Measurements from ENCODE around the gene TSPAN9.

The TSPAN9 gene

DNA sequence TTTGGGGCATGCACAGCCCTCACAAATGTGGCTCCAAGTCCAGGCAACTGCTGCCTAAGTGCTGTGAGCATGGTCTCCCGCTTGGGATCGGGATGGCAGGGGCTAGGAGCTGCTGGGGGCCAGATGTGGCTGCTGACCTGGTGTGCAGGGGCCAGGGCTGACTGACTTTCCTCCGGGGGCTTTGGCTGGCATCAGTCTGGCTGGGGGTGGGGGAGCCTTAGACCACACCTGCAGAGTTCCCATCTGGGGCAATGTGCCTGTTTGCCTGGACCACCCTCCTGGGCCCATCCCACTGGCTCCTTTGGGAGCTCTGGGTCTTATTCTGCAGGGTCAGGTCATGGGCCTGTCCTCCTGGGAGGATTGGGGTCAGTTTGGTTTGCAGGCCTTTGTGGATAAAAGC lies 90.5 kb downstream of the TSPAN9 start:
- no peak for DNase-seq

DNA sequence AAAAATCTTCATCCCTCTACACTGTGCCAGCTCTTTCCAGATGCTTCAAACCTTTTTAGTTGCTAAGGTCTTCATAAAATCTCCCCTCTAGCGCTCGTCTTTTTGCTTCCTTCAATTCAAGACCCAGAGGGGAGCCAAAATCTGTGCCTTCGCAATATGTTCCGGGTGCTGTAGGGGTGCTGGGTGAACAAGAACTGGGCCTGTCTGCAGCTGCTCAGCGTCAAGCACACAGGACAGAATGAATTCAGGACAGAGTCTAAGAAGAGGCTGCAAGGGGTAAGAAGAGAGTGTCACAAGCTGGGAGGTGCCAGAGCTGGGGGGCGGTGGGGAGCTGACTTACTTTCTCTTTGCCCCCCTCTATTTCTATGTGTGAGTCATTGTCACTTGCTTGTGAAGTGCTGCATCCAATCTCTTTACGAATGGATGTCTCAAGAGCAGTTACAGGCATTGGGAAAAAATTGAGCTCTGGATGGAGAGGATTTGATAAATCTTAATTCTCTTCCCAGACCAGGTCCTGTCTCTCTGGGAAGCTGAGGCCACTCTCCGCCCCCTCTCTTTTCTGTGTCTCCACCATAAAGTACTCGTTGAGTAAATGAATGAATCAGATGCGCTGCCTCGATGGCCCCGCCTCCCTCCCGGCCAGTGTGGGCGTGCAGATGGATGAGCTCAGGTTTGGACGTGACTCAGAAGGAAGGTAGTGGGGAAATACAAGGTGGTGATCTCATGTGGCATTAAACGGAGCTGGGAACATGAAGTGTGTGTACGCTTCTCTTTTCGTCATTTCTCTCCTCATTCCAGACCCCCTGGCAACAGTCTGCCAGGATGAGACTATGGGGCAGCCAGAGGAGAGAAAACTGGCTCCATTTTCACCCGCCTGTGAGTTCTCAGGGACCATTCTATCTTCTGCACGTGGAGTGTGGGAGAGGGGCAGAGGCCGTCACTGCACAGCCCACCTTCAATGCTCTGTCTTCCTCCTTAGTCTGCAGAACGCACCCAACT lies 91.3 kb downstream of the TSPAN9 start:
- DNase-seq = no peak

DNA sequence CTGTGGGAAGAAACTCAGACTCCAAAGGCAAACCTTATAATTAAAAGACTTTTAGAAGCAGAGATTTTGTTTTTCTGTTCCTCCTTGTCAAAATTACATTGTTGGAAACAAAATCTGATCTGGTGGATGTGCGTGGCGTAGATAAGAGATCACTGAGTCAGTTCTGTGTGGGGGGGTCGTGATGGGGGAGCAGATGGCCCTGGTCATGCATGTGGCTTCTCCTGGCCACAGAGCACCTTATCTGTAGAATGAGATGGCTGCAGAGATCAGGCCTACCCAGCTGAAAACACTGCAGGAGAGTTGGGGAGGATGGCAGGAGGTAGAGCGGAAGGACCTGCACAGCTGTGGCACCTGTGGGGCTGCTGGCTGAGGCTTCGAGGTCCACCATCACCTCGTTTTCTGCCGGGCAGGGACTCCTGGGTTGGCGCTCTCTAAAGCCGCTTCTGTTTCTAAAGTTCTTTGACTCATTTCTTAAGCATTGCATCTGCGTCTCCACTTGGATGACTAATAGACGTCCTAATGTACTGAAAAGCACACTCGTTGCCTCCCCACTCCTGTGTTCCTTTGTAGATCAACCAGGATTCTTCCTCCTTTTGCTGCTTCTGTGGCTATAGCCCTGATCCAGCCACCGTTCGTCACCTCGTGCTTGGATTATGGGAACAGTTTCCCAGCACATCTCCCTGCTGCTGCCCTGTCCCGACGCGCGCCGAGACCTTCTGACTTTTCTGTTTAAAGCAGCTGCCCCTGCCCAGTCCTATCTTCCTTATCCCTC lies 93.4 kb downstream of the TSPAN9 start:
- DNase-seq = no peak

DNA sequence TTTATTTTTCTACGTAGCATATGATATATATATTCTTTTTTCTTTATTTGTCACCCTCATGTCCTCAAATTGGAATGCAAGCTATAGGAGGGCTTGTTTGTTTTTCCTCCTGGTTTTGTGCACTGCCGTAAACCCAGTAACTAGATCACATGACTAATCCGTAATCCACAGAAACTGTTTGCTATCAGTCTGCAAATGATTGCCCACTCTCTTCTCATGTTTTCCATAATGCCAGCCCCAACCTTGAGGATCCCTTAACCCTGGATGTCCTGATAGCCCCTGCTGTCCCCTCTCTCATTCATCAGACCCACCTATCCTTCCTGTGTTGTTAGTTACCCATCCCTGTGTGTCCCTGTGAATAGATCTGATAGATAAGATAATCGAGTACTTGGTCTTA lies 94.0 kb downstream of the TSPAN9 start:
- DNase-seq = no peak

DNA sequence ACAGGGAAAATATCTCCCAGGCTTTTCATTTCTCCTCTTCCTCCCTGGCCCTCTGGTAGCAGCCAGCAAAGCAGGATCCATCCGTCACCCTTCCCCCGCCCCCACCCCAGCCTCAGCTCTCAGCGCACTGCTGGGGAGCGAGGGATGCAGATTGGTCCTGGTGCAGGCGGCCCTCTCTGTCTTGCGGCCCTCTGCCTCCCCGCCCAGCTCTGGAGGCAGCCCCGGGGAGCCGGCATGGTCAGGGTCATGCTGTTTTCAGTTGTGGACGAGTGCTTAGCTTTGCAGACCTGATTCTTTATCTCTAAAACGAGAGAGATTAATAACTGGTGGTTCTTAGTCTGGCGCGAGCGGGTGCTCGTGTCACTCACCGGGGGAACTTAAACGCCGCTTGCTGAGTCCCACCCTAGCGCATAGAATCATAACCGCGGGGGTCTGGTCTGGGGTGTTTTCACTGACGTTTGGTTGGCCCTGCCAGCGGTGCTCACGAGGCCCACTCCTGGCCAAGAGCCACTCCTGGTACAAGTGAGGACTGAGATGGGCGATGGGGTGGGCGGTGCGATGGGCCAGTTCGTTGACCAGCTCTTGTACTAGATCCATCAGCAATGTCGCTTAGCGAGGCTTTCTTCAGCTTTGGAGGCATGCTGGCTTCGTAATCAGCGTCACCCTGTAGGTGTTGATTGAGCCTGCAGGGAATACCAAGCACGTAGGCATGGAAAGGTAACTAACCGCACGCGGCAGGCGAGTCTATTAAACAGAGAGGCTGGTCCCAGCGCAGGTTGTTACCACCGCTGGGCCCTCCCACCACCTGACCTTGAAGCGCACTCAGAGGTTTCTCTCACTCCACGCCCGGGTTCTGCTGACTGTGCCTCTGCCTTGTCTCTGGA lies 95.2 kb downstream of the TSPAN9 start:
- no peak for DNase-seq

DNA sequence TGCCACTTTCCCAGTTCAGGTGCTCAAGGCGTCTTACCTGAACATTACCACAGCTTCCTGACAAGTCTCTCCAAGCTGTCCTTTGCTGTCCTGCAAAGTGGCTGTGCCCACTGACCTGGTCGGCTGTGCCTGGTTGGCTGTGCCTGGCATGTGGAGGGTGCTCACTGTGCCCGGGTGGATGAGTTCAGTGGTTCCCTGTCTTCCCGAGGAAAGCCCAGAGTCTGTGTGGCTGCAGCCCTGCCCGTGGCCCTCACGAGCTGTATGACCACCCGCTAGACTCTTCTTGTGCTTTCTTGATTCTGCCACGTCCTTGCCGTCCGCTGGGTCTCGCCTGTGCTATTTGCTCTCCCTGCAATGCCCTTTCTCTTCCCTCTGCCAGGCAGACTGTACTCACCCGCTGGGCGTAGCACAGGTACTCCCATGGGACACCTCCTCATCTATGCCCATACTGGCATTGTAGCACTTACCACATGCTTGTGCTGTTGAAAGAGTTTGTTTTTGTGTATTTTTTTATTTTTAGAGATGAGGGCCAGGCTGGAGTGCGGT lies 95.9 kb downstream of the TSPAN9 start:
- DNase-seq = no peak

DNA sequence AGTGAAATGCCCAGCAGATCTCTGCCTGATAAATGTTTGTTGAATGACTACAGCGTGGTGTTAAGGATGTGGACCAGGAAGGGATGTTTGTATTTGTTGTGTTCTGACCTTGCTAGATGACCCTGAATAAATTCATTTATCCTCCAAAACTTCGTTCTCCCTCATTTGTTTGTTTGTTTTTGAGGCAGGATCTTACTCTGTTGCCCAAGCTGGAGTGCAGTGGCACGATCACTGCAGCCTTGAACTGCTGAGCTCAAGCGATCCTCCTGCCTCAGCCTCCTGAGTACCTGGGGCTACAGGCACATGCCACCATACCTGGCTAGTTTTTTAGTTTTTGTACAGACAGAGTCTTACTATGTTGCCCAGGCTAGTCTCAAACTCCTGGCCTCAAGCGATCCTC lies 96.7 kb downstream of the TSPAN9 start:
- no peak for DNase-seq

DNA sequence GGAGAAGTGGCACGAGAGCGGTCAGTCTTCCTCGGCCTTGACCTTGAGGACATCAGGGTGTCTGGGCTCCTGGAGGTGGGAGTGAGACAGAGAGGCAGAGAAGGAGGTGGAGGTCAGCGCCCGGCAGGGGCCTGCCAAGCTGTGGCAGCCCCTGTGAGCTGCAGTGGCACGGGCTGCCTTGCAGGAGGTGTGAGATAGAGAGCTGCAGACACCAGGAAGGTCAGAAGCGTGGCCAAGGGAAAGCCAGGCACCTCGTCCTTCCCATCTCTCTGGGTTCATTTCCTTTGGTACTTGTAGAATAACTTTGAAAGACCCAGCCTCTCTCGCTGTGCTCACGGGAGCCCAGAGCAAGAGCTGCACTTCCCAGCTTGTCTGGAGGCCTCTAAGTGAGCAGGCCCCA lies 98.1 kb downstream of the TSPAN9 start:
- no peak for DNase-seq

DNA sequence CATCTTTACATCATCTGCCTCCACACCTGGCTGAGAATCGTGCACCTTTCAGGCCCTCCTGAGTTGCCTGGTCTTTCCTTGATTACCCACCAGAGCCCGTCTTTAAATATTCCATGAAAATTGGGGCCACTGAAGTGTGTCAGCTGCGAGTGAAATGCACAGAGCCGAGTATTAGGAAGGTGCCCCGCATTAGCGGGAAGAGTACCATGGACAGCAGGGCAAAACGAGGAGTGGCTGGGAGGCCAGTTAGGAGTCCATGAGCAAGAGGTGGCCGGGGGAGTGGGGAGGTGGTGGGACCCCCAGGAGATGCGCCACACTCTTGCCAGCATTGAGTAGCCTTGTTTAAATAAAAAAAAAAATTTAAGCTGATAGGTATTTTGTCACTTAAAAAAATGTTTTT lies 99.6 kb downstream of the TSPAN9 start:
- DNase-seq = no peak

DNA sequence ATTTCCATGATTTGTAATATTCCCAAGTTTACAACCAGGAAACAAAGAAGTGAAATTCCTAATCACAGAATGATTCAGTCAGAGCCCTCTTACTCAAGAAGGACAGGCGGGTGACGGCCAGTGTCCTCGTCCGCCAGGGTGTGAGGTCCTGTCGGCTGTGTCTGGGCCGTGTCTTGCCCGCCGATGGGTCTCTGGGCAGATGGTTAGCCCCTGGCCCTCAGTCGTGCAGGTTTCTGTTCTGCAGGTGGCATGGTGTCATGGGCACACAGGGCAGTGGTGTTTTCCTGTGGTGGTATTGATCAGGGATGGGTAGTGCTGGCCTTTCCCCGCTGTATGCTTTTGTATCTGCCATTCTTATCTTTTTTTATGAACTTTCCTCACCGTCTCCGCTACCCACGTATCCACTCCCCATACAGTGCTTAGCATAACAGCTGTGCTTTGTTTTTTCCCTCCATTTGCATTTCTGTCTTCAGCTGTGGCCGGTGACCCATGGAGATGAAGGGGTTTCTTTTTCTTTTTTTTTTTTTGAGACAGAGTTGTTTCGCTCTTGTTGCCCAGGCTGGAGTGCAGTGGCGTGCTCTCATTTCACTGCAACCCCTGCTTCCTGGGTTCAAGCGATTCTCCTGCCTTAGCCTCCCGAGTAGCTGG lies 100.7 kb downstream of the TSPAN9 start:
- DNase-seq = no peak

DNA sequence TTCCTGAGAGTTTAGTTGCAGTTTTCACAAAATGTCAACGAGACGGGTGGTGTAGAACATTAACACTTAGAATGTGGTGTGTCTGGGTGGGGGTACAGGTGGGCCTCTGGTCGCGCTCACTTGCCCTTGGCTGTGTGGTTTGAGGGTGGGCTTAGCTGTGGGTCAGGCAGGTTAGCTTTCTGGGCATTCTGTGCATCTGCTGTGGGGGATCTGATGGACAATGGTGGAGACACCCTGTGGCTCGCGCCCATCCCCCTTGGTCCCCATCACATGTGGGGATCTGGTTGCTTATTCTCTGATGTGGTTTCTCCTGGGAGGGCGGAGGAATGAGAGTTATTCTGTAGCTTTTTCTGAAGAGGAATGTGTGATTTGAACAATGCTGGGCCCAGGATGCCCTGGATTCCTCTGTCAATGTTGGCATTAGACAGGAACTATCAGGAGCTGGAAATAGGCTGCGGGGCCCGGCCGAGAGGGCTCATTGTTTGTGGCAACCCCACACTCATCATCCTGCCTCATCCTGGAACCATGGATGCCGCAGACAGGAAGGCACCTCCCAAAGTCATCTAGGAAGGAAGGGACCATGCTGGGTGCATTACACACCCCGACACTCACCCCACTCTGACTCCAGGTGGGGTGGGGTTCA lies 101.6 kb downstream of the TSPAN9 start:
- no peak for DNase-seq

DNA sequence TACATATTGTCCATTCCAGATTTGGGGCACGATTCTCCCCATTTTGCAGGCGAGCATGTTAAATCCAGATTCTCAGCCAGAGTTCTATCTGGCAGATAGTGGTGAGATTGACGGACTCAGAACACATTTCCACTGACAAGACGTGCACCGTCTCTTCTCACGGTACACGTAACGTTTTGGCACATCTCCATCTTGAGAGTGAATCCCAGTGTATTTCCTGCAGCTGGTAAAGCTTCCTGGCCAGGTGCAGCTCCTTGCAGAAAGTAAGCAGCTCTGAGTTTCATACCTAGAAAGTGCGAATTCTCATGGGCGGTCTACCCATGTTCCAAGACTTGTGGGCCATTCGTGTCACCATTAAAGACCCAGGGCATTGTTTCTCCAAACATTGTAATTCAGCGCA lies 102.6 kb downstream of the TSPAN9 start:
- DNase-seq = no peak

DNA sequence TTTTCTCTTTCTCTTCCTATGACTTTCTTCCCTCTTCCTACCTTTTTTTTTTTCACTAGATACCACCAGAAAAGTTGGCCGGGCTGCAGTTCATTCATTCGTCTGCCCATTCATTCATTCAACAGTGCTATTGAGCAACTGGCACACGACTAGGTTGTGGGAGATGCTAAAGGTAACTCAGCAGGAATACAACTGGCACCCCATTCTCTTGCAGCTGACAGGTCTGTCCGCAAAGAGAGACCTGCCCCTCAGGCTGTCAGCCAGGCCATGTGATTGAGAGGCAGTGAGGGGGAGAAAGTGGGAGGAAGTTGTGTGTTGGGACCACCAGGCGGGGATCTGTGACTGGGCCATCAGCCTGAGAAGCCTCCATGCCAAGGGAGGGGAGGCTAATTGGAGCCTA lies 105.2 kb downstream of the TSPAN9 start:
- no peak for DNase-seq

DNA sequence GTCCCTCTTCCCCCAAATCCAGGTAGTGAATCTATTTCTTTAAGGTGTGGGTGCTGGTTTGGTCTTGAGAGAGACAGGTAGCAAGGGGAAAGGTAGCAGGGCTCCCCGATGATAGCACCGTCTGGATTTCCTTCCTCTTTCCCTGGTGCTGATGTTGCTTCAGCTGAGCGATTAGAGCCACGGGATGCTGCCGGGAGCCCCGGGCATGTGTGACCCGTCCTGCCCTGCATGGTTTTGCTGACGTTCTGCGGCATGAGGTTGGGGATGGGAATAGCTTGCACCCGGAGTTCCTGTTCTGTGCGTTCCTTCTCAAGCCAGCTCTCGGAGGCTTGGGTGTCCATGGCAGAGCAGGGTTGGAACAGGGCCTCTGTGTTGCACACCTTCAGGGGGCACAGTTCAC lies 107.3 kb downstream of the TSPAN9 start:
- no peak for DNase-seq

DNA sequence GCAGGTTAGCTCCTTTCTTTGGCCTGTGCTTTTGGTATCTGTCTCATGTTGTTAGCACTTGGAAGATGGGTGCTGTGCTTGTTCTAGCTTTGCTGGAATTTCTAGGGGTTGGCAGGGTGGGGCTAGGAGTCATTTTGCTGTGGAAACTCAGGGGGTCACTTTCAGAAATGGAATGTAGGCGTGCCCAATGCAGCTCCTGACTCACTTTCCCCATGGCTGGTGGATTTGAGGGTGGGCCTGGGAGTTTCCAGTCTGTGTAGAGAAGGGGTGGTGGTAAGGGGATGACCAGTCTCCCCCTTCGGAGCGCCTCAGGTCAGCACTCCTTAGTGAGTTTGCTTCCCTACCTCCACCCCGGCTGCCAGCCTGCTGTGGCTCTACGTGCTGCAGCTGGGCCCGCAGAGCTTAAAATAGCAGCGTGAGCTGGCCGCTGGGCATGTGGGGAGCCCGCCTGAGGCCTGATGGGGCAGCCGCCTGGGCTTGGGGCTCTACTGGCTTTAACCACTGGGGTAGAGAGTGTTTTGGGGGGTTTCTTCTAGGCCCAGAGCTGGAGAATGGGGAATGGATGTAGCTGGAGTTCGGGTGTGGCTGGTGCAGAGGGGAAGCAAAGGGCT lies 108.2 kb downstream of the TSPAN9 start:
- no peak for DNase-seq

DNA sequence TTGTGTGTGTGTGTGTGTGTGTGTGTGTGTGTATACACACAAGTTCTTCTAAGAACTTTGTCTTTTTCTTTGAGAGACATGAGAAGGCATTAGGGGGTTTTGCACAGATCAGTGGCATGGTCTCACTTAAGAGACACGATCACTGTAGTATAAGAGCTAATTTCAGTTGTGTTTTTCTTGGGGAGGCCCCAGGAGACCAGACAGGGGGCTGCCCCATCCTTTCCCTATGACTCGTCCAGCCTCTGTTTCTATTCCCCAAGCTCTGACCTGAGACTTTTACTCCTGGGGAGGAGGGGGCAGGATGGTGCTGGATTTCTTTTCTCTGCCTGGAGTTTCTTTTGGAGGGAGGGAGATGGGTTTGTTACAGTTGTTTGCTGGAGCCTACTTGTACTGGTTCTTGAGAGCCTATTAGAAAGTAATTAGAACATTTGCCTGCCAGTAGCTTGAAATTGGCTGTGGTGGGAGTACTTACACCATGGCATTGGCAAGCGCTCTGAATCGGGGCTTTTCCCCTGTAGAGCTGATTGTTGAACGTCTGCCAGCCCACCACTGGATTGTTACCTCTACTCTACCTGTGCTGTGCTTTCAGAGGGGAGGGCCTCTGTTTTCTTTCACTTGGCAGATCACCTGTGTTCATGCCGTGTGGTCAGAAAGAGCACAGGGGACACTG lies 109.5 kb downstream of the TSPAN9 start:
- DNase-seq = no peak

DNA sequence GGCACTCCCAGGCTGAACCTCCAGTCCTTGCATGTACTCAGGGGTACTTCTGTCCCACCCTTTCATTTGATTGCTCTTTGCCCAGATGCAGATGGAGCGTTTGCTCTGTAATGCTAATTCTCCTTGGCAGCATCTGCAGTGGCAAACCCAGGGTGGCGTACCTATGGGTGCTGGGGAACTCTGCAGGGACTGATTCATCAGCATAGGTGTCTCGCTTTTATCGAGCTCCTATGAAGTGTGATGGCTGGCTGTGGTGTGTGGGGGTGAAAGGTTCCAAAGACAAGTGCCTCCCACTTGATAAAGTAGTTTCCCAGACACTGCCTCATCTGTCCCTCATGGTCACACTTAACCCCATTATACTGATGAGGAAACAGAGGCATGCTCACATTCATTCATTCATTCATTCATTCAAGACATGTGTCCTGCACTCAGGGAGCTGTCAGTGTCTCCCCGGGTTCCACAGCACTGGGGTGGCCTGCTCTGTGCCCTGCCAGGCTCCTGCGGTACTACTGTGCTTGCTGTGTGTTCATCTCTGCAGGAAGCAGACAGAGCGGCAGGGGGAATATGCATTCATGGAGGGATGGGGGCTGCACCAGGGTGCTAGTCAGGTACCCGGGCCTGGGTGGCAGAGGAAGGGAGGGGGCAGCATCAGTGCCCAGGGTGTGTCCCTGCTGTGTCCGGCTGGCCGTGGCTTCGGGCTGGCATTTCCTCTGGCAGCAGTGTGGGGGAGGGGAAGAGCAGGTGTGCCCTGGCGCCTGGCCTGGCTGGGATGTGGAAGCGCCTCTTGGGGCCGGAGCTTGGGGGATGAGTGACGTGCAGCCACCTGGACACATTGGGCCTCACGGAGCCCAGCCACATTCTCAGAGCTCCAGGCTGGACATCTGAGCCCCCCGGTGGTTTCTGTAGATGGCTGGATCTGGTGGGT lies 110.9 kb downstream of the TSPAN9 start:
- DNase-seq = no peak

DNA sequence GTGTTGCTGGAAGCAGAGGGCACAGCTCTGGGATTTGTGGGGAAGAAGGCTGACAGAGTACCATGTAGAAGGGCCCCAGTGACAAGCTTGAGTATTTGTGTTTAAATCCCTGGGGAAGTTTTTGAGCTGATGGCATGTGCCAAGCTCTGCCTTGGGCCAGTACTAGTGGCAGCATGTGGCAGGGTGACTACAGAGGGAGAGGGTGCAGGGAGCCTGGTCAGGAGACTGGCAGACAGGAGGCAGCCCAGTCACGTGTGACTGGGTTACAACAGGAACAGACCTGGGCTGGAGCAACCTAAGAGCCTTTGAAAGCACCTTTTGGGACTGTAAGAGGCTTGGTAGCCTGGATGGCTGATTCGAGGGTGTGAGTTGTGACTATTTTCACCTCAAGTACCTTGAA lies 112.1 kb downstream of the TSPAN9 start:
- DNase-seq = no peak

DNA sequence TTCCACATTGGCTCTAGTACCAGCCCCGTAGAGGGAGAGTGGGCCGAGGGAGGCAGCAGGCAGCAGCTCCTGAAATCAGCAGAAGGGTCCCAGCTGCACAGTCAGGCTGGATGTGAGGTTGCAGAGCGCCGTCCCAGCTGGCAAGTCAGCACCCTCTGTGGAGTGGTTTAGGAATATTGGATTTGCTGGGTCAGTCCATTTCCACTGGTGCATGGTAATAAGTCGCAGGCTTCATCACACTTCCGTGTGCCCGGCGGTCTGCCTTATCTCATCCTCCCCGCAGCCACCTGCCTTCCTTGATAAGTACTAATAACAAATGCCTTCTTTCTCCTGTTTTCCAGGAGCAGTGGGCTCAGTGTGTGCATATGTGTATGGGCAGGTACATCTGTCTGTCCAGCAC lies 112.9 kb downstream of the TSPAN9 start:
- DNase-seq = no peak

DNA sequence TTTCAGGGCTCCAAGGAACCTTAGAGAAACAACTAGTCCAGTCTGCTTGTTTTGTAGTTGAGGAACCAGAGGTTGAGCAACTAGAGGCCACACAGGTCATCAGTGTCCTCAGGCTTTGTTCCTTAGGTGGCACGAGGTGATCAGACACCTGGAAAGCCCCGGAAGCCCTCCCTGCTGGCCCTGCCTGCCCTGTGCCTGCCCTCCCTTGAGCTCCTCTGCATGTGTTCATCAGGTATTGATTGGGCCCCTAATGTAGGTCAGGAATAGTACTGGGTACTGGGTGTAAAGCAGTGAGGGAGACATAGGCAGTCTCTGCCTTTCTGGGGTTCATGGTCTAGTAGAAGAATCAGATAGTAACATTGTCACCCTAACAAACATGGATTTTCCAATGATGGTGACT lies 114.3 kb downstream of the TSPAN9 start:
- DNase-seq = no peak
